HG02981 (cell line): ENCODE results near the gene SYNE2.
"Not testable (repeated sequence)": the region's sequence is repeated elsewhere in the genome, so short reads cannot be mapped to it uniquely, and the experiment has no call there.

Experiments
- ATAC-seq: cut with Tn5 transposase; IDR thresholded peaks from one replicate; pipeline ENCODE4 v1.9.1; 2021; ENCODE audit warnings: mild to moderate bottlenecking, moderate library complexity; ENCODE audit not compliant: unreplicated experiment

Gene SYNE2

GRCh38 chr14:64117671-64118402 lies 265.0 kb downstream of the SYNE2 start:
- no peak for ATAC-seq

DNA sequence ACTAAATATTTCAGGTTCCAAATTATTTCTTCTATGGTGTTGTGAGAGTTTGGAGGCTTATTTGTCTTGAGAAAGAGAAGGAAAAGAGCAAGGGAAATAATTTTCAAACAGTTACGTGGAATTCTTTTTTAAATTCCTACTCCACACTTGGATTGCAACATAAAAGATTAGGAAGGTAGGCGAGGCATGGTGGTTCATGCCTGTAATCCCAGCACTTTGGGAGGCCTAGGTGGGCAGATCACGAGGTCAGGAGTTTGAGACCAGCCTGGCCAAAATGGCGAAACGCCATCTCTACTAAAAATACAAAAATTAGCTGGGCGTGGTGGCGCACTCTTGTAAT lies 265.6 kb downstream of the SYNE2 start:
- ATAC-seq, result not testable (repeated sequence)

GRCh38 chr14:64118892-64119291 lies 266.1 kb downstream of the SYNE2 start:
- no peak for ATAC-seq

DNA sequence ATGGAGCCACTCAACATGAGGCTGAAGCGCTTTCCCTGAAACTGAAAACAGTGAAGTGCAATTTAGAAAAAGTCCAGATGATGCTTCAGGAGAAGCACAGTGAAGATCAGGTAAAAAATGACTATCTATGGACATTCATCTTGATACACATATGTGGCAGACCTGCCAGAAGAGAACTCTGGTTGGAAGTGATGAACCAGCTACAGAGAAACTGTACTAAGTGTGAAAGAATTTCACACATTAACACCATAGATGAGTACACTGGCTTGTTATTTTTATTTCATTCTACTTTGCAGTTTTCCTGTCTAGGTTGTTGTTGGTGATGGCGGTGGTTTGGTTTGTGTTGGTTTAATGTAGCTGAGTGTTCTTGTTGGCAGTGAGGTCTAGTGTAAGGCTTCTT lies 266.7 kb downstream of the SYNE2 start:
- no peak for ATAC-seq

DNA sequence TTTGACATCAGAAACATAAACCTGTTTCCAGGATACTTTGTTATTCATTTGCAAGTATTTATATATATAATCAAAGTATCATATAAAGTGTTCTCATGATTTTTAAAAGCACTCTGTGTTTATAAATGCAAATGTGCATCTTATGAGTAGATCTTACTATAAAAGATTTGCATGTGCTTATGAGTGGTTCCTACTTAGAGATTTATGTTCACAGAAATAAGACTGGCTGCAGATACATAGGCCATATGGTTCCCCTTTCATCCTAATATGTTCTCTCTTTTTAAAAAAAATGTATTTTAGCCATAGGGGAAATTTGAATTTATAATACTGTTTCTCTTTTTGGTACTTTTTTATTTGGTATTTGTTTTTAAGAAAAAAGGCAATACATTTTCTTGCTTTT lies 267.2 kb downstream of the SYNE2 start:
- no peak for ATAC-seq

DNA sequence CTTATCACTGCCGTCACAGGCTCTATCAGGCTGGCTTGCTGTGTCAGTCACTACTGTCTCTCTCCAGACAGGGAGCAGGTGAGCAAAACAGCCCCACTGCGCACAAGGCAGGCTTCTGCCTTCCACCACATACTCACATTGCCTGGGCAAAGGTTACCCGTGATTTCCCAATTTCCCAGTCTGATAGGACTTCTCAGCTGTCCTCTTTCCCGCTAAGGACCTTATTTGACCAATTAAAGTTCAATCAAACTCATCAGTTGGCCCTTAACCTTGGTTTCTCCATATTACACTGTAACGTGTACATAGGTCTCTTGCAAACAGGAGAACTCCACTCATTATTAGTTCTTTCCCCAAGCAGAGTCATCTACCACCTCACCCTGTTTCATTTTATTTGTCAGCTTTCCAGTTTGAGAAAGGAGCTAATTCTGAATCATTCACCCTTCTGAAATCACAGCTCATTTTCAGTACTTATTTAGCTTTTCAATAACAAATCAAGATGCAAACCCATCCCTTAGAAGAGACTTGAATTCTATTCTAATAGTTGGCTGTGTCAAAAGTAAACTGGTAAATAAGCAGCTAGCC lies 270.5 kb downstream of the SYNE2 start:
- no peak for ATAC-seq

DNA sequence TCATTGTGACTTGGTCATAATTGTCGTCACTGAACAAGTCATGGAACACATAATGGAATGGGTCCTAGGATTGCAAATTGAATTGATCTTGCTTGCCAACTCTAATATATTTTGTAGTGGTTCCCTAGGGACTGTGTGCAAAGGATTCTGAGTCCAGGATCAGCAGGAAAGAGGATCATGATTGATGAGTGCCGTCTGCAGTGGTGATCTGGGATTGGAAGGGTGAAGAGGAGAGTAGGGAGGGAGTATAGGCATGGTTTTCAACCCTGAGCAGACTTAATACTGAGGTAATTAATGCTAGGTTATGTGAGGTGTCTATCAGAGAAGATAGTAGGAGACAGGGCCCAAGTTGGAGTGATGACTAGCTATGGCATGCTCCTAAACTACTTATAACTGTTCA lies 272.5 kb downstream of the SYNE2 start:
- ATAC-seq, result no peak

- no peak for ATAC-seq
Observed at GRCh38 chr14:64126548-64126947, 273.7 kb downstream of the SYNE2 start.

GRCh38 chr14:64137657-64138290 lies 285.0 kb downstream of the SYNE2 start:
- no peak for ATAC-seq

- no peak for ATAC-seq
Observed at GRCh38 chr14:64147126-64147790, 294.5 kb downstream of the SYNE2 start.

DNA sequence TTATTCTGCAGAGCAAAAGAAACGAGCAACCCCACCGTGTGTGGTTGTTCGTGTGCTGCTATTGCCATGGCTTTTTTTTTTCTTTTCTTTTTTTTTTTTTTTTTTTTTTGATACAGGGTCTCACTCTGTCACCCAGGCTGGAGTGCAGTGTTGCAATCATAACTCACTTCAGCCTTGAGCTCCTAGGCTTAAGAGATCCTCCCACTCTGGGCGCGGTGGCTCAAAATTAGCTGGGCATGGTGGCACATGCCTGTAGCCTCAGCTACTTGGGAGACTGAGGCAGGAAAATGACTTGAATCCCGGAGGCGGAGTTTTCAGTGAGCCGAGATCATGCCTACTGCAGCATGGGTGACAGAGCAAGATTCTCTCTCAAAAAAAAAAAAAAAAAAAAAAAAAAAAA lies 297.1 kb downstream of the SYNE2 start:
- ATAC-seq, result no peak

DNA sequence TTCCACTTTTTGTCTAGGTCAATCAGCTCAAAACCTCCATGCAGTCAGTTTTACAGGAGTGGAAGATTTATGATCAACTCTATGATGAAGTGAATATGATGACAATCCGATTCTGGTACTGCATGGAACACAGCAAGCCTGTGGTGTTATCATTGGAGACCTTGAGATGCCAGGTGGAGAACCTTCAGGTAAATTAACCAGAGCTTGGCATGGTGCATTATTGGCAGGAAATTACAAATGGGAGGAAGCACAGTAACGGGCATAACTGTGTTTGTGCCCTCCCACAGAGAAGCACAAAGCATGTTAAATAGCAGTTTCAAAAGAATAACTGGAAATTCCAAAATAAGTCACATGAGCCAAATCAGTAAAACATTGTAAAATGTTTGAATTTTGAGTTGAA lies 305.8 kb downstream of the SYNE2 start:
- ATAC-seq, result no peak

- no peak for ATAC-seq
Observed at GRCh38 chr14:64159588-64159987, 306.8 kb downstream of the SYNE2 start.

GRCh38 chr14:64170181-64170580 lies 317.4 kb downstream of the SYNE2 start:
- no peak for ATAC-seq

DNA sequence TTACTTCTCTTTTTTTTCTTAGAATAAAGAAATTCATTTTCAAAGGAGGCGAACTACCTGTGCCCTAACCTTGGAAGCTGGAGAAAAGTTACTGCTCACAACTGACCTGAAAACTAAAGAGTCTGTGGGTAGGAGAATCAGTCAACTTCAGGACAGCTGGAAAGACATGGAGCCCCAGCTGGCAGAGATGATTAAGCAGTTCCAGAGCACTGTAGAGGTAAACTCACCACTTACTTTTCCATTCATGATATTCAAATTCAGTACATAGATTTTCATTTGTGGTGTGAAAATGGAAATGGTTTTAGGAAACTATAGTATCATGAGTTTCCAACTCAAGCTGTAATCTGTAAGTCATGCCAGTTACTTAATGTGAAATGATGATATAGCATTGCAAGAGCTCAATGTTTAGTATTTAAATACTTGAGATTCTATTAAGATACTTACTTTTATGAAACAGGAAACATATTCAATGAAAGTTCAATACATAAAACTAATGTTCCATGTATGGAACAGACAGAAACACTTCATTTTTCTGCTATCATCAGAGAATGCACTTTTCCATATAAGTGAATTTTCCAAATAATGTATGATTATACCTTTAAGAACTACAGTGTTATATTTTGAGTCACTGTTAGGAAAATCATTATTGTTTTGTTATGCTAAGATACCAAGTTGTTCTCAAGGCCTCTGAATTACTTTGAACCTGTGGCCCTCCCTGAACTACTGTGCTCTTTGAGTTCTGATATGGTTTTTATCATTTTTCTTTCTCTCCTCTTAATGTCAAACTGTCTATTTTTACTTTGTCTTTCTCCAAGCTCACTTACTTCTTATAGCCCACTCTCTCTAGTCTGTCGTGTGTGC lies 322.3 kb downstream of the SYNE2 start:
- ATAC-seq, result no peak

DNA sequence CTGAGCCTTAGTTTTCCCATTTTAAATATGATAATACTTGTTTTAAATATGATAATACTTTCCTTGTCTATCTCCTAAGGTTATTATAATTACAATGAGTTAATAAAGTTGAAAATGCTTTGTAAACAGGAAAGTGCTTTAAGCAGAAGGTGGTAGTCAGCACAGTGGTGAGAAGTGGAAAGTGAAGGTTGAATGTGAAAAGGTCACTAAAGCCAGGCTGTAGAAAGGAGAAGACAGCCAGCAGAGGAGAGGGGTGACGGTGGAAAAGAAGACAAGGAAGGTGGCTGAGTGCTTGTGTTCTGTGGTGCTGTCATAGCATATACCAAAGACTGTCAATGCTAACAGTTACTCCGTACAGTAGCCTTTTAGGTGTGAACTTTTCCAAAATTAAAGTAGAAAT lies 323.5 kb downstream of the SYNE2 start:
- ATAC-seq, result no peak

- no peak for ATAC-seq
Observed at GRCh38 chr14:64178814-64179213, 326.0 kb downstream of the SYNE2 start.

DNA sequence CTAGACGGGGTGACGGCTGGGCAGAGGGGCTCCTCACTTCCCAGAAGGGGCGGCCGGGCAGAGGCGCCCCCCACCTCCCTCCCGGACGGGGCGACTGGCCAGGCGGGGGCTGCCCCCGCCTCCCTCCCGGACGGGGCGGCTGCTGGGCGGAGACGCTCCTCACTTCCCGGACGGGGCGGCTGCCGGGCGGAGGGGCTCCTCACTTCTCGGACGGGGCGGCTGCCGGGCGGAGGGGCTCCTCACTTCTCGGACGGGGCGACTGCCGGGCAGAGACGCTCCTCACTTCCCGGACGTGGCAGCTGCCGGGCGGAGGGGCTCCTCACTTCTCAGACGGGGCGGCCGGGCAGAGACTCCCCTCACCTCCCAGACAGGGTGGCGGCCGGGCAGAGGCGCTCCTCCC lies 330.1 kb downstream of the SYNE2 start:
- not testable (repeated sequence) for ATAC-seq

DNA sequence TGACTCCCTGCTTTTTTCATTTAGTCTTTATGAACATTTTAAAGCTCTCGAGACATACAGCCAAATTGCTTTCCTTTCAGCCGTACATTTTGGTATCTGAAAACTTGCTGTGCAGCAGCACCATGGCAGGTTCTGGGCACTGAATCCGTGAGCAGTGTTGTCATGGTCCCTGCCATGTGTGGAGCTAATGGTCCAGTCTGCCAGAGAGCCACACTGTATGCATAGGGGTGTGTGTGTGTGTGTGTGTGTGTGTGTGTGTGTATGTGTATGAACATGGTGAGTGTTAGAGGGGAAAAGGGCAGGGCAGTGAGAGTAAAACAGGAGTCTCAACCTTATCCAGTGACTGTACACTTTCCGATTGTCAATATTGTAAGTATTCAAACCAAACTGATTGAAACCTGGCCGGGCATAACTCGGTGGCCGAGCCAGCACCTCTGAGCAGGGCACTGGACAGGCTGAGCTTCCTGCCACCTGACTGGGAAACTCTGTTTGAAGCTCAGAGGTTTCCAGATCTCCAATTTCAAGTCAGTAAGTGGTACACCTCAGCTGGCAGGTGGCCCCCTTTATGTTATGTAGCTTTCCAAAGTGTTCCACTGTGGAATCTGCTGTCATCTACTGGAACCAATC lies 331.4 kb downstream of the SYNE2 start:
- no peak for ATAC-seq

GRCh38 chr14:64185184-64185583 lies 332.4 kb downstream of the SYNE2 start:
- ATAC-seq, result no peak
